ENCODE results near the gene ACTRT2. TPM values are rescaled to one million over a fixed set of nuclear protein-coding genes. Genes with fewer than 3 reads are reported as not detected.

The ACTRT2 gene
- total and polyA plus RNA-seq, 2 of the 8 experiments (the other 6 are each of a cell fraction or from before 2014, with no cell fraction given), result not detected

- no peak for TF ChIP-seq EP300 (IDR thresholded peaks at IDR 0.05; ENCODE audit: borderline replicate concordance in 1 of 2, low read depth in 2 of 2, low read length in 2 of 2)
- no peak for TF ChIP-seq BCL11A (IDR thresholded peaks at IDR 0.05; ENCODE audit: low read depth in 2 of 2, low read length in 2 of 2)
- TF ChIP-seq, protein P1, sequence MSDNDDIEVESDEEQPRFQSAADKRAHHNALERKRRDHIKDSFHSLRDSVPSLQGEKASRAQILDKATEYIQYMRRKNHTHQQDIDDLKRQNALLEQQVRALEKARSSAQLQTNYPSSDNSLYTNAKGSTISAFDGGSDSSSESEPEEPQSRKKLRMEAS (IDR thresholded peaks at IDR 0.05), result no peak
- no peak for TF ChIP-seq TAF1 (IDR thresholded peaks at IDR 0.05; ENCODE audit: low read depth, low read length)
- TF ChIP-seq GABPA (IDR thresholded peaks at IDR 0.05; ENCODE audit: borderline replicate concordance, insufficient read depth, low read length), result no peak
- no peak for TF ChIP-seq JUND (IDR thresholded peaks at IDR 0.05; ENCODE audit: low read length)
These were observed 33.0 kb upstream of the ACTRT2 start (continued) for GRCh38 chr1:2988256-2988655.

All from H1 (cell line).